Left ventricle myocardium superior (tissue), 1 donor: Measurements from ENCODE around the gene PRG3. TPM values are rescaled to one million over a fixed set of nuclear protein-coding genes. Genes with fewer than 3 reads are reported as not detected.
A peak's percentile ranks its signal among the peaks of the same experiment; 100 is the strongest.

Experiments used
- ATAC-seq: fragments of 200-7000 bp; cut with Tn5 transposase; one replicate; pipeline ENCODE4 v1.9.1; 2020; ENCODE audit warnings: mild to moderate bottlenecking, moderate library complexity
- DNase-seq: peaks from one replicate; pipeline ENCODE4 v3.0.0-alpha.2; 2020
- intact Hi-C: fragments of 100-400 bp; cut with micrococcal nuclease; formaldehyde crosslinking; loops from one replicate; pipeline ENCODE4 v1.11.0; 2022
- total RNA-seq: library from RNA; stranded (reverse); fragmentation: NEBNext Ultra II Directional; extraction: Animal tissue kit (Norgen Biotek cat#: 25700); gene quantifications from one replicate; pipeline ENCODE4 v1.2.1, GENCODE V29; 2021
- donor health status: DM: no; HTN: yes; CAD: no; lungs with severe emphysema.

The PRG3 gene
- total RNA-seq, 1 donor from 2014 or later, result not detected

DNA sequence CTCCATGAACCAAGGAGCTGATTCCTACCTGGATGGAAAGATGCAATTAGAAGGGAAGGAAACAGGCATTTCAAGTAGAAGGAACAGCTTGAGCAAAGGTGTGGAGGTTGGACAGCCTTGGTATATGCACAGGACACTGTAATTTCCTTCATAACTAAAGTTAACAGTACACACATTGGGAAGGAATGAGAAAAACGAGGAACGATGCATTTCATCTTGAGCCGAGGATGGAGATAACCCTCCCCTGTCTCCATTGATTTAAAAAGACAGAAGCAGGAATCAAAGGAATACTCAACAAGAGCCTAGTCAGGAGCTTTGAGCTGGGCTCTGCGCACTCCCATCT is 11.8 kb upstream of the PRG3 start:
- intact Hi-C loops, result no loop called here
- DNase-seq (no peak), ATAC-seq (no peak)

DNA sequence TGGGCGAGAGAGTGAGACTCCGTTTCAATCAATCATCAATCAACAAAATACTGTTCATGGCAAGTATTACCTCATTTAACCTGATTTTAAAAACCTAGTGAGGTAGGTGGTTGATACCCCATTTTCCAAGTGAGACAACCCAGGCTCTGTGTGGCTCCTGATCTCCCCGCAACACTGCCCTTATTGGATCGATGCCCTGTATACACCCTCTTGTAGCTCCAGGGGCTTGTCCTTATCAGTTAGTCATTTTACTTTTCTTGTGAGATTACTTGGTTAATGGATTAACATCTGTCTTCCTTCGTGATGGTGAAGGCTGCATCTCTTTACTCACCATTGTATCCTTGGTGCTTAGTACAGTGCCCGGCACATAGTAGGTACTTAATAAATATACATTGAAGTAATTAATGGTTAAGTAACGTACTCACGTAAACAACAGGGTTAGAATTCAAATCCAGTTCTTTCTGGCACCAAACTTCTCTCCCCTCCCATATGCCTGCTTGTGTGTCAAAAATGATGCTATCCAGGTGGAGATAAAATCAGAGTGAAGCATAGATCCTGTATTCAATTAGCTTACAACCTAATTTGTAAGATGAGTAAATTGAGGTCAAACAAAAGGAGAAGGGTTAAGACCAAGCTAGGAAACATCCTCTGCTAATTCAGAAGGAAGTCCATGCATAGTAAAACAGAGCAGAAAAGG is 11.3 kb upstream of the PRG3 start:
- ATAC-seq (no peak), DNase-seq (no peak)
- intact Hi-C loops, result no loop called here

- DNase-seq (no peak), ATAC-seq (no peak)
- intact Hi-C loops, result no loop called here
Observed at GRCh38 chr11:57391539-57391938, 10.6 kb upstream of the PRG3 start.

DNA sequence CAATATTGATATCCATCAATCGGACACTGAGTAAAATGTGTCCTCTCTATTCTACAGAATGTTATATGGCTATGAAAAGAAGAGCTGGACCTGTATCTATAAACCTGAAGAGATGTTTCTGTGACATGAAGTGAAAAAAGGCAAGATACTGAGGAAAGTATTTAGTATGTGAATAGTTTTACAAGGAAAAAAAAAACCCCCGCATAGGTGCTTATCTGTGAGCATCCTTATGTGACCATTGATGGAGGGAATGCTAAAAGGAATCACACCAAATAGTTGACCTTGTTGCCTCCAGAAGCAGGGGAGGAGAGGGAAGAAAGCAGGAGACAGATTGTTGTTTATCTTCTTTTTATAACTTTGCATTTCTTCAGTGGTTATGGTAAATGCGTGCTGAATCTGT is 10.2 kb upstream of the PRG3 start:
- intact Hi-C loops, result no loop called here
- no peak for ATAC-seq
- DNase-seq, result no peak

- DNase-seq (no peak), ATAC-seq (no peak)
- intact Hi-C loops, result no loop called here
Observed at GRCh38 chr11:57390535-57390934, 9.6 kb upstream of the PRG3 start, which contains the start of gene PRG2. TSS of gene PRG2 (minus strand) at chr11:57390650. CDS start at chr11:57389944, 706 bp downstream.

- peak; percentile 45 for ATAC-seq
- peak; percentile 59 for DNase-seq
- intact Hi-C loops, result no loop called here
Observed at GRCh38 chr11:57387289-57388030, 6.5 kb upstream of the PRG3 start.

GRCh38 chr11:57386178-57386940 is 5.4 kb upstream of the PRG3 start:
- intact Hi-C loops, result no loop called here
- DNase-seq (no peak), ATAC-seq (peak; percentile 48)

GRCh38 chr11:57379732-57380131 is 1.2 kb downstream of the PRG3 start:
- DNase-seq, result no peak
- no peak for ATAC-seq
- intact Hi-C loops, result no loop called here

DNA sequence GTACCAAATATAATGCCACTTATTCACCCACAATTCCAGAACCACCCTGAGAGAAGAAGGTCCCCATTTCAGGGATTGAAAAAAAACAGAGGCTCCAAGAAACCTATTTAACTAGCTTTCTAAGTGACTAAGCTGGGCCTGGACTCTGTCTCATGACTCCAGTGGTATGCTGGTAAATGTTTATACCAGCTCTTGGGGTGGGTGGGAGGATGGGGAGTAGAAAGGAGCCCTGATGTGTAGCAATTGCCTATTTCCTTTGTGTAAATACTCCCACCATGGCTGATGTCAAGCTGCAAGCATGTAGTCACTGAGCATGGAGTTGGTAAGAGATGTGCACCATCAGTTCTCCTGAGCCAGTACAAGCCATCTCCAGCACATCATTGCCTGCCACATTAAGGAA is 2.8 kb downstream of the PRG3 start:
- intact Hi-C loops, result no loop called here
- no peak for ATAC-seq

DNA sequence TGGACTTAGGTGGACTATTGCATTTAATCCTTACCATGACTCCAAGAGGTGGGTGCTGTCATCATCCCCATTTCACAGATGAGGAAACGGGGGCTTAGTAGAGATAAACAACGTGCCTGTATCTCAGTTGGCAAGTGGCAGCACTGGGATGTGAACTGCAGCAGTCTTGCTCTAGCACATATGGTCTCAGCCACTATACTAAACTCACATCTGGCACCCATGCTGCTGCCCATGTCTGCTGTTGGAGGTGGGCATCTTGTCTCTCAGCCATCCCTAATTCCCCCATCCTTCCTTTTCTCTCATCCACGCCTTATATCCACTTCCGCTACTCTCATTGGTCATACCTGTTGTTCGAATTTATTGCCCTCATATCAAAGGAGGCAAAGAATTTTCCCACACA is 3.8 kb downstream of the PRG3 start:
- intact Hi-C loops, result no loop called here
- no peak for ATAC-seq

More for the DNA sequence above, 2.8 kb downstream of the PRG3 start:
- no peak for DNase-seq

DNA sequence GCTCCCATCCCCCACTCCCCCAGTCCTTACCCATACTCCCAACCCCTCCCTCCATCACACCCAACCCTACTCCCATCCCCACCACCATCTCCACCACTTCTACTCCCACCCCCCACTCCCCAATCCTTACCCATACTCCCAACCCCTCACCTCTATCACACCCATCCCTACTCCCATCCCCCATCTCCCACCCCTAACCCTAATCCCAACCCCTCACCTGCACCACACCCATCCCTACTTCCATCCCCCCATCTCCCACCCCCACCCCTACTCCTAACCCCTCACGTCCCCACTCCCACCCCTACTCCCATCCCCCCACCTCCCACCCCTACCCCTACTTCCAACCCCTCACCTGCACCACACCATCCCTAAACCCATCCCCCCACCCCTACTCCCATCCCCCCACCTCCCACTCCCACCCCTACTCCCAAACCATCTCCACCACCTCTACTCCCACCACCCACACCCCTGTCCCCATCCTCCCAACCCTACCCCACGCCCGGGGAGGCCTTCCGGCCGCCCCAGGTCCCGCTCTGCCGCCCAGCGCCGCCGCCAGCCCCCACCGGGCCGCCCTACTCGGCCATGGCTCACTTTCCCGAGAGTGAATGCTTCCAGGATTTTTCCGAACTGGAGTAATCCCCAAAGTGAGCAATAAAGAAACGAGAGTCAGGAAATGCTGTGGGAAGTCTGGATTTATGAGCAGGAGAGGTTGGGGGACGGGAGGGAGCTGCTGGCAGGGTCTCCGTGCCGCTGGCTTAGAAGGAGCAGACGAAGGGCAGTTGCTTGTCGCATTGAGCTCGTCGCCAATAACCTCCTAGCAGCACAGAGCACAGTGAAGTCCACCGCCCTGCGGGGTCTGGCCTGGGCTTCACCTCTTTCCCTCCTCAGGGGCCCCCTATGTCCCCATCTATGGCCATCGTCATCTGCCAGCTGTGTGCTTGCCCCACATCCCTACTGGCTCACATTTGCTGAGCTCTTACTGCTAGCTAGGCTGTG is 4.6 kb downstream of the PRG3 start:
- ATAC-seq (no peak), DNase-seq (no peak)
- intact Hi-C loops, result no loop called here

More for the DNA sequence above, 3.8 kb downstream of the PRG3 start:
- DNase-seq, result no peak

DNA sequence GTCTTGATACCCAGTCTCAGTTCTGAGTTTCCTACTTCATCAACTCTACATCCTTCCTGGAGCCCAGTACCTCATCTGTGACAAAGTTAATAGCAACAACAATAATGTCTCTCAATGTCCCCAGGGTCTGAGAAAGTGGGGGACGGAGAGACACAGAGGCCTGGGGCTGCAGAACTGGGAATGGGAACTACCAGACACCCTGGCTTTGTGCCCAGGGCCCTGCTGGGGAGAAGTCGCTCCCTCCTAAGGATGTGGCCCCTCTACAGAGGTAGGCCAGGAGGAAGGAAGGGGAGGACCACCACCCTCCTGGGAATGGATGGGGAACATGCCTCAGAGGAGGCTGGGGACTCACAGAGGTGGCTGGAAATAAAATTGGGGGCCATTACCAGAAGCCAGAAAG is 5.5 kb downstream of the PRG3 start:
- ATAC-seq, result no peak

DNA sequence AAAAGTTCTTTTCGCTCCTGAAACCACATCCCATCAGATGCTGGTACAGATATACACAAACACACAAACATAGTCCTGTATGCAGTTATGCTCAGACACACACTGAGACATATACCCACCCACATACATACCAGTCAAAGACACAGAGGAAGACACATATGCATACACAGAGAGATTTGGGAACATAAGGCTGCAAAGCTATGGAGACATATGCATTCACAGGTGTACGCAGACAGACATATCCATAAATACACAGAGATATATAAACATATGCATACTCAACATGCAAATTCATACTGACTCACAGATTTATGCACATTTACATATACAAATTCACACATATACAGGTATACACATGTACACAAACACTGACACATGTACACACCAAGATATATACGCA is 6.0 kb downstream of the PRG3 start:
- no peak for DNase-seq
- no peak for ATAC-seq
- intact Hi-C loops, result no loop called here

More for the DNA sequence above, 5.5 kb downstream of the PRG3 start:
- no peak for DNase-seq
- intact Hi-C loops, result no loop called here

DNA sequence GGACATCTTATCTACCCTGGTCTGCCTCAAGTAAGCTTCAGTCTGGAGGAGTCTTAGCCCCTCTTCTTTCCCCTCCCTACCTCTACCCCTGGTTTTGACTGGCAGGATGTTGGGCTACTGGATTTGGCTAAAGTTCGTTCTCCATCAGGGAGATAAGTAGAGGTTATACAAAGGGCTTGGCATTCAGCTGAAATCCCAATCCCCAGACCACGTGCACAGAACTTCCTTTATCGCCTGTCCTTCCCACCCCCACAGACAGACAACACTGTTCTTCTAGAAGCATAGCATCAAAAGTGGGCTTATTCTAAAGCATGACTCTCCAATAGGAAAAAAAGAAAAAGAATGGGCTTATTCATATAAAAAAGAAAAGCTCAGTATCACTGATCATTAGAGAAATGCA is 7.8 kb downstream of the PRG3 start:
- intact Hi-C loops, result no loop called here
- no peak for DNase-seq
- peak; percentile 65 for ATAC-seq

GRCh38 chr11:57370941-57371340 is 10.0 kb downstream of the PRG3 start:
- DNase-seq (no peak), ATAC-seq (no peak)
- intact Hi-C loops, result no loop called here

- DNase-seq (no peak), ATAC-seq (no peak)
- intact Hi-C loops, result no loop called here
Observed at GRCh38 chr11:57370251-57370650, 10.7 kb downstream of the PRG3 start.

GRCh38 chr11:57368845-57369232 is 12.1 kb downstream of the PRG3 start:
- intact Hi-C loops, result loop anchor here (10.0 kb wide), 1 partner anchor 66 kb away; no protein-coding TSS in a partner anchor
- no peak for ATAC-seq

GRCh38 chr11:57368106-57368844 is 12.7 kb downstream of the PRG3 start:
- ATAC-seq (no peak), DNase-seq (no peak)

More at GRCh38 chr11:57368845-57369232, 12.1 kb downstream of the PRG3 start:
- DNase-seq, result no peak

More at GRCh38 chr11:57368106-57368844, 12.7 kb downstream of the PRG3 start:
- intact Hi-C loops, result loop anchor here (10.0 kb wide), 1 partner anchor 67 kb away; no protein-coding TSS in a partner anchor
